H9 (cell line): ENCODE results near the gene GABRA6. TPM values are rescaled to one million over a fixed set of nuclear protein-coding genes. Genes with fewer than 3 reads are reported as not detected.

Source experiments
- DNase-seq: peaks from one replicate; pipeline ENCODE4 v3.0.0-alpha.2; 2017
- H2AFZ ChIP-seq: one replicate; pipeline ENCODE4 v1.6.1; 2013; ENCODE audit warnings: mild to moderate bottlenecking, low read length, control low read depth, moderate library complexity
- H2AK5ac ChIP-seq: 2 replicates; pipeline ENCODE4 v1.6.1; 2013; ENCODE audit warnings: low read length, control low read depth, mixed read lengths; ENCODE audit not compliant: insufficient read length
- H2BK120ac ChIP-seq: one replicate; pipeline ENCODE4 v1.6.1; 2013; ENCODE audit warnings: low read depth, mild to moderate bottlenecking, low read length, control low read depth, inconsistent platforms; ENCODE audit not compliant: poor library complexity, severe bottlenecking
- H2BK12ac ChIP-seq: 2 replicates; pipeline ENCODE4 v1.6.1; 2013; ENCODE audit warnings: low read length, control low read depth, mixed read lengths, low read depth; ENCODE audit not compliant: insufficient read length
- H2BK15ac ChIP-seq: 2 replicates; pipeline ENCODE4 v1.6.1; 2013; ENCODE audit warnings: low read depth, low read length, control low read depth
- H2BK20ac ChIP-seq: one replicate; pipeline ENCODE4 v1.6.1; 2013; ENCODE audit warnings: low read depth, mild to moderate bottlenecking, low read length, control low read depth, inconsistent platforms; ENCODE audit not compliant: poor library complexity, severe bottlenecking
- H2BK5ac ChIP-seq: 2 replicates; pipeline ENCODE4 v1.6.1; 2013; ENCODE audit warnings: low read length, control low read depth, mixed read lengths; ENCODE audit not compliant: insufficient read length
- H3K14ac ChIP-seq: 2 replicates; pipeline ENCODE4 v1.6.1; 2013; ENCODE audit warnings: low read length, control low read depth; ENCODE audit not compliant: insufficient read depth
- H3K18ac ChIP-seq: 2 replicates; pipeline ENCODE4 v1.6.1; 2013; ENCODE audit warnings: low read depth, mild to moderate bottlenecking, mixed read lengths, low read length, control low read depth; ENCODE audit not compliant: insufficient read length
- H3K23ac ChIP-seq: 2 replicates; pipeline ENCODE4 v1.6.1; 2013; ENCODE audit warnings: low read length, control low read depth, mixed read lengths, low read depth; ENCODE audit not compliant: insufficient read length
- H3K23me2 ChIP-seq: 2 replicates; pipeline ENCODE4 v1.6.1; 2013; ENCODE audit warnings: low read depth, mild to moderate bottlenecking, mixed read lengths, low read length, control low read depth; ENCODE audit not compliant: insufficient read length, poor library complexity, severe bottlenecking
- H3K27ac ChIP-seq: 2 replicates; pipeline ENCODE4 v1.5.1; 2013; ENCODE audit warnings: low read length, control low read depth, mixed read lengths, low read depth; ENCODE audit not compliant: insufficient read length
- H3K27me3 ChIP-seq: 2 replicates; pipeline ENCODE4 v1.6.1; 2013; ENCODE audit warnings: low read length, control low read depth, inconsistent platforms; ENCODE audit not compliant: insufficient read depth
- H3K4ac ChIP-seq: 2 replicates; pipeline ENCODE4 v1.6.1; 2013; ENCODE audit warnings: low read depth, mild to moderate bottlenecking, control low read depth, inconsistent platforms, low read length, moderate library complexity
- H3K4me1 ChIP-seq: 2 replicates; pipeline ENCODE4 v1.6.1; 2013; ENCODE audit warnings: low read length, control low read depth, inconsistent platforms; ENCODE audit not compliant: insufficient read depth
- H3K4me2 ChIP-seq: 2 replicates; pipeline ENCODE4 v1.6.1; 2013; ENCODE audit warnings: low read length, control low read depth, mixed read lengths; ENCODE audit not compliant: insufficient read length, insufficient read depth
- H3K56ac ChIP-seq: 2 replicates; pipeline ENCODE4 v1.6.1; 2013; ENCODE audit warnings: low read depth, mild to moderate bottlenecking, mixed read lengths, low read length, control low read depth; ENCODE audit not compliant: insufficient read length
- H3K79me1 ChIP-seq: 2 replicates; pipeline ENCODE4 v1.6.1; 2013; ENCODE audit warnings: low read depth, mild to moderate bottlenecking, moderate library complexity, low read length, control low read depth, inconsistent platforms; ENCODE audit not compliant: insufficient read depth, poor library complexity, severe bottlenecking
- H3K79me2 ChIP-seq: 2 replicates; pipeline ENCODE4 v1.6.1; 2013; ENCODE audit warnings: low read length, control low read depth, inconsistent platforms; ENCODE audit not compliant: insufficient read depth
- H3K9ac ChIP-seq: 2 replicates; pipeline ENCODE4 v1.6.1; 2013; ENCODE audit warnings: low read length, control low read depth, mixed read lengths; ENCODE audit not compliant: insufficient read length; ENCODE audit errors: extremely low read depth
- H3K9me3 ChIP-seq: one replicate; pipeline ENCODE4 v1.6.1; 2013; ENCODE audit warnings: low read depth, low read length, inconsistent platforms; ENCODE audit not compliant: control insufficient read depth
- H3T11ph ChIP-seq: one replicate; pipeline ENCODE4 v1.6.1; 2013; ENCODE audit warnings: mild to moderate bottlenecking, low read length, control low read depth, inconsistent platforms
- H4K20me1 ChIP-seq: one replicate; pipeline ENCODE4 v1.6.1; 2013; ENCODE audit not compliant: control insufficient read depth, insufficient read length, insufficient read depth
- H4K5ac ChIP-seq: 2 replicates; pipeline ENCODE4 v1.6.1; 2013; ENCODE audit warnings: low read depth, mild to moderate bottlenecking, mixed read lengths, low read length, control low read depth; ENCODE audit not compliant: insufficient read length
- H4K8ac ChIP-seq: replicated peaks from 2 replicates; pipeline ENCODE4 v1.6.1; 2013; ENCODE audit warnings: low read length, control low read depth, mixed read lengths, low read depth; ENCODE audit not compliant: insufficient read length
- H4K91ac ChIP-seq: 2 replicates; pipeline ENCODE4 v1.6.1; 2013; ENCODE audit warnings: low read depth, mild to moderate bottlenecking, moderate library complexity, mixed read lengths, low read length, control low read depth; ENCODE audit not compliant: insufficient read length
- H3K27ac Mint-ChIP-seq, 3 experiments: 2 replicates in 2 of 3; 3 replicates in 1 of 3; pipeline ENCODE4 v1.8.0; 2020 to 2021; ENCODE audit warnings: mixed read lengths in 3 of 3, mild to moderate bottlenecking in 1 of 3, moderate library complexity in 1 of 3
- H3K27me3 Mint-ChIP-seq: 2 replicates; pipeline ENCODE4 v1.8.0; 2021; ENCODE audit warnings: low read depth, mild to moderate bottlenecking, moderate library complexity, mixed read lengths
- H3K36me3 Mint-ChIP-seq, 3 experiments: 2 replicates in 2 of 3; 3 replicates in 1 of 3; pipeline ENCODE4 v1.8.0; 2020 to 2021; ENCODE audit warnings: low read depth in 3 of 3, mixed read lengths in 3 of 3; ENCODE audit not compliant: insufficient read depth in 1 of 3
- H3K4me1 Mint-ChIP-seq, 2 experiments: 2 replicates each; pipeline ENCODE4 v1.8.0; 2020; ENCODE audit warnings: mixed read lengths in 2 of 2
- H3K4me3 Mint-ChIP-seq, 2 experiments: 2 replicates in 1 of 2; 3 replicates in 1 of 2; pipeline ENCODE4 v1.8.0; 2020 to 2021; ENCODE audit warnings: mild to moderate bottlenecking in 2 of 2, mixed read lengths in 2 of 2, moderate library complexity in 1 of 2
- H3K9me3 Mint-ChIP-seq, 2 experiments: 2 replicates in 1 of 2; 3 replicates in 1 of 2; pipeline ENCODE4 v1.8.0; 2020; ENCODE audit warnings: mild to moderate bottlenecking in 2 of 2, mixed read lengths in 2 of 2, moderate library complexity in 1 of 2
- CTCF ChIP-seq: fragments of 200-600 bp; sonication (generic); conservative IDR thresholded peaks from 3 replicates; pipeline ENCODE4 v1.8.0; 2021; ENCODE audit warnings: antibody characterized with exemption, mild to moderate bottlenecking
- WGBS: extraction: QIAGEN DNeasy Blood & Tissue Kit; methylation state at CpG from one replicate; pipeline ENCODE4 v1.1.7; 2013; ENCODE audit warnings: missing lambda C conversion rate, low lambda C conversion rate, mixed read lengths; ENCODE audit not compliant: insufficient read length; ENCODE audit errors: extremely low coverage; 5-methylcytosine and 5-hydroxymethylcytosine counted together
- total RNA-seq: library from RNA; stranded (reverse); gene quantifications from 2 replicates; pipeline ENCODE4 v1.2.1, GENCODE V29; 2021

Gene GABRA6
- total RNA-seq, 1 experiment from 2014 or later = not detected

- Histone ChIP-seq H3K4me1 (no peaks in the 10 kb centered on the region), H4K8ac (no peak overlapping the region), H2BK15ac (no peak overlapping the region), H3K79me1 (no peaks in the 10 kb centered on the region), H2BK20ac (no peak overlapping the region), H3K9me3 (no peaks in the 10 kb centered on the region), H2BK120ac (no peak overlapping the region), H3T11ph (no peak overlapping the region), H3K14ac (no peak overlapping the region), H3K9ac (no peak overlapping the region), H3K79me2 (no peaks in the 10 kb centered on the region), H4K5ac (no peak overlapping the region), H3K23ac (no peak overlapping the region), H3K4me2 (no peak overlapping the region), H3K56ac (no peak overlapping the region), H2BK5ac (no peak overlapping the region), H3K4ac (no peak overlapping the region), H3K18ac (no peak overlapping the region), H2BK12ac (no peak overlapping the region), H3K23me2 (no peaks in the 10 kb centered on the region), H4K20me1 (no peaks in the 10 kb centered on the region), H2AK5ac (no peak overlapping the region), H4K91ac (no peak overlapping the region), H3K27me3 (no peaks in the 10 kb centered on the region), H3K27ac (no peak overlapping the region), H2AFZ (no peak overlapping the region)
- no peak for TF ChIP-seq CTCF
- no peak for DNase-seq
- Mint-ChIP-seq H3K4me3 (no peak overlapping the region), H3K36me3 (no peaks in the 10 kb centered on the region), H3K27ac (no peak overlapping the region), H3K9me3 (no peaks in the 10 kb centered on the region; a peak in 1 of 5 replicates), H3K4me1 (peaks cover 3% of the 10 kb centered on the region in 2 experiments), H3K27me3 (no peaks in the 10 kb centered on the region)
- no CpG with 5 or more reads among the region's 7 CpGs for WGBS
These were observed 6.4 kb downstream of the GABRA6 start for GRCh38 chr5:161691911-161692310.
